Memory B cell (primary cell): ENCODE results near the gene PRKAG2.
"Not testable (repeated sequence)": the region's sequence is repeated elsewhere in the genome, so short reads cannot be mapped to it uniquely, and the experiment has no call there.

Experiments
- ATAC-seq: fragments of 150-1000 bp; cut with Tn5 transposase; 2 replicates; pipeline ENCODE4 v1.10.0; 2021; ENCODE audit warnings: low read depth, mild to moderate bottlenecking, moderate library complexity
- DNase-seq, 2 donors: peaks; one replicate each; pipeline ENCODE4 v3.0.0; 2022; ENCODE audit warnings: low spot score in 2 of 2
- H3K27ac Mint-ChIP-seq: one replicate; pipeline ENCODE4 v1.8.0; 2022; ENCODE audit warnings: mild to moderate bottlenecking, moderate library complexity, mixed read lengths
- H3K27me3 Mint-ChIP-seq: one replicate; pipeline ENCODE4 v1.8.0; 2022; ENCODE audit warnings: mixed read lengths
- H3K36me3 Mint-ChIP-seq: one replicate; pipeline ENCODE4 v1.8.0; 2022; ENCODE audit warnings: mild to moderate bottlenecking, mixed read lengths
- H3K4me1 Mint-ChIP-seq: one replicate; pipeline ENCODE4 v1.8.0; 2022; ENCODE audit warnings: mixed read lengths
- H3K4me3 Mint-ChIP-seq: one replicate; pipeline ENCODE4 v1.8.0; 2022; ENCODE audit warnings: mild to moderate bottlenecking, moderate library complexity, mixed read lengths
- H3K9me3 Mint-ChIP-seq: one replicate; pipeline ENCODE4 v1.8.0; 2022; ENCODE audit warnings: mixed read lengths

The PRKAG2 gene

GRCh38 chr7:151761231-151761630 lies 115.7 kb downstream of the PRKAG2 start:
- peak; percentile 58 for ATAC-seq
- Mint-ChIP-seq H3K27me3 (no peaks in the 10 kb centered on the region), H3K36me3 (peaks cover 21% of the 10 kb centered on the region), H3K27ac (peak overlapping the region; percentile 83), H3K4me1 (peaks cover 15% of the 10 kb centered on the region), H3K9me3 (no peaks in the 10 kb centered on the region), H3K4me3 (no peak overlapping the region)
- no peak for DNase-seq

- no peak overlapping the region for H3K4me3 Mint-ChIP-seq
- peaks cover 18% of the 10 kb centered on the region for H3K4me1 Mint-ChIP-seq
- peak; percentile 46 to 49 for DNase-seq
- H3K9me3 Mint-ChIP-seq, result no peaks in the 10 kb centered on the region
- H3K36me3 Mint-ChIP-seq, result peaks cover 10% of the 10 kb centered on the region
- H3K27me3 Mint-ChIP-seq, result no peaks in the 10 kb centered on the region
- ATAC-seq, result peak; percentile 76
- H3K27ac Mint-ChIP-seq, result no peak overlapping the region
These were observed 117.3 kb downstream of the PRKAG2 start for GRCh38 chr7:151759591-151760042.

- Mint-ChIP-seq H3K27me3 (no peaks in the 10 kb centered on the region), H3K9me3 (no peaks in the 10 kb centered on the region), H3K36me3 (peaks cover 8% of the 10 kb centered on the region), H3K4me1 (peaks cover 18% of the 10 kb centered on the region), H3K4me3 (no peak overlapping the region), H3K27ac (no peak overlapping the region)
- no peak for ATAC-seq
- DNase-seq, result no peak
These were observed 118.0 kb downstream of the PRKAG2 start for GRCh38 chr7:151758622-151759540.

GRCh38 chr7:151757274-151757673 lies 119.6 kb downstream of the PRKAG2 start:
- no peak overlapping the region for H3K27ac Mint-ChIP-seq
- DNase-seq, result no peak
- ATAC-seq, result no peak
- H3K4me1 Mint-ChIP-seq, result peaks cover 20% of the 10 kb centered on the region
- no peak overlapping the region for H3K4me3 Mint-ChIP-seq
- H3K9me3 Mint-ChIP-seq, result no peaks in the 10 kb centered on the region
- H3K27me3 Mint-ChIP-seq, result no peaks in the 10 kb centered on the region
- H3K36me3 Mint-ChIP-seq, result peaks cover 13% of the 10 kb centered on the region

GRCh38 chr7:151756866-151757265 lies 120.0 kb downstream of the PRKAG2 start:
- DNase-seq (no peak), ATAC-seq (no peak)
- Mint-ChIP-seq H3K36me3 (peaks cover 18% of the 10 kb centered on the region), H3K4me1 (peaks cover 18% of the 10 kb centered on the region), H3K27me3 (no peaks in the 10 kb centered on the region), H3K4me3 (no peak overlapping the region), H3K9me3 (peaks cover 4% of the 10 kb centered on the region), H3K27ac (no peak overlapping the region)

GRCh38 chr7:151756076-151756731 lies 120.7 kb downstream of the PRKAG2 start:
- H3K36me3 Mint-ChIP-seq, result peaks cover 21% of the 10 kb centered on the region
- no peak for ATAC-seq
- DNase-seq, result no peak
- no peaks in the 10 kb centered on the region for H3K27me3 Mint-ChIP-seq
- H3K9me3 Mint-ChIP-seq, result peaks cover 6% of the 10 kb centered on the region
- peak overlapping the region; percentile 24 for H3K27ac Mint-ChIP-seq
- peaks cover 12% of the 10 kb centered on the region for H3K4me1 Mint-ChIP-seq
- H3K4me3 Mint-ChIP-seq, result no peak overlapping the region

GRCh38 chr7:151755131-151755801 lies 121.6 kb downstream of the PRKAG2 start:
- Mint-ChIP-seq H3K27me3 (no peaks in the 10 kb centered on the region), H3K4me3 (no peak overlapping the region)
- no peak for ATAC-seq

GRCh38 chr7:151754688-151755130 lies 122.2 kb downstream of the PRKAG2 start:
- Mint-ChIP-seq H3K27ac (no peak overlapping the region), H3K36me3 (peaks cover 24% of the 10 kb centered on the region), H3K4me3 (no peak overlapping the region), H3K4me1 (peaks cover 12% of the 10 kb centered on the region), H3K27me3 (no peaks in the 10 kb centered on the region), H3K9me3 (peaks cover 6% of the 10 kb centered on the region)
- ATAC-seq, result no peak
- no peak for DNase-seq

More at GRCh38 chr7:151755131-151755801, 121.6 kb downstream of the PRKAG2 start:
- peaks cover 24% of the 10 kb centered on the region for H3K36me3 Mint-ChIP-seq
- DNase-seq, result no peak
- H3K4me1 Mint-ChIP-seq, result peaks cover 12% of the 10 kb centered on the region
- peaks cover 6% of the 10 kb centered on the region for H3K9me3 Mint-ChIP-seq
- no peak overlapping the region for H3K27ac Mint-ChIP-seq

- no peaks in the 10 kb centered on the region for H3K27me3 Mint-ChIP-seq
- ATAC-seq (peak; percentile 75), DNase-seq (peak; percentile 41 to 48)
- H3K36me3 Mint-ChIP-seq, result peaks cover 27% of the 10 kb centered on the region
- no peak overlapping the region for H3K27ac Mint-ChIP-seq
- H3K4me3 Mint-ChIP-seq, result no peak overlapping the region
- H3K9me3 Mint-ChIP-seq, result peaks cover 6% of the 10 kb centered on the region
- H3K4me1 Mint-ChIP-seq, result peaks cover 8% of the 10 kb centered on the region
These were observed 122.7 kb downstream of the PRKAG2 start for GRCh38 chr7:151754142-151754590.

GRCh38 chr7:151752816-151753595 lies 123.9 kb downstream of the PRKAG2 start:
- no peak for DNase-seq
- Mint-ChIP-seq H3K4me3 (no peak overlapping the region), H3K27me3 (no peaks in the 10 kb centered on the region), H3K36me3 (peaks cover 28% of the 10 kb centered on the region), H3K4me1 (peaks cover 8% of the 10 kb centered on the region), H3K27ac (no peak overlapping the region), H3K9me3 (peaks cover 6% of the 10 kb centered on the region)
- no peak for ATAC-seq

- Mint-ChIP-seq H3K4me3 (no peak overlapping the region), H3K4me1 (peaks cover 8% of the 10 kb centered on the region), H3K27ac (no peak overlapping the region), H3K9me3 (peaks cover 6% of the 10 kb centered on the region), H3K36me3 (peaks cover 27% of the 10 kb centered on the region), H3K27me3 (no peaks in the 10 kb centered on the region)
- ATAC-seq (no peak), DNase-seq (no peak)
These were observed 124.9 kb downstream of the PRKAG2 start for GRCh38 chr7:151752037-151752436.

- ATAC-seq (no peak), DNase-seq (no peak)
- no peak overlapping the region for H3K27ac Mint-ChIP-seq
- peaks cover 6% of the 10 kb centered on the region for H3K4me1 Mint-ChIP-seq
- H3K36me3 Mint-ChIP-seq, result peaks cover 24% of the 10 kb centered on the region
- H3K27me3 Mint-ChIP-seq, result no peaks in the 10 kb centered on the region
- H3K4me3 Mint-ChIP-seq, result no peak overlapping the region
- H3K9me3 Mint-ChIP-seq, result peaks cover 6% of the 10 kb centered on the region
These were observed 128.2 kb downstream of the PRKAG2 start for GRCh38 chr7:151748733-151749132.

- H3K27ac Mint-ChIP-seq, ATAC-seq, H3K27me3 Mint-ChIP-seq, H3K4me1 Mint-ChIP-seq, H3K4me3 Mint-ChIP-seq, H3K9me3 Mint-ChIP-seq, DNase-seq: not testable (repeated sequence)
- peaks cover 22% of the 10 kb centered on the region for H3K36me3 Mint-ChIP-seq
These were observed 128.9 kb downstream of the PRKAG2 start for GRCh38 chr7:151748021-151748420.
